Ishikawa (cell line): ENCODE measurements around the gene IGDCC3.

Experiments used
- CEBPB ChIP-seq: IDR thresholded peaks from 2 replicates; pipeline ENCODE4 v1.6.1; 2012
- CREB1 ChIP-seq: IDR thresholded peaks from 2 replicates; pipeline ENCODE4 v1.6.1; 2012; ENCODE audit warnings: low read depth
- EGR1 ChIP-seq: IDR thresholded peaks from 2 replicates; pipeline ENCODE4 v1.6.1; 2012
- EP300 ChIP-seq: IDR thresholded peaks from 2 replicates; pipeline ENCODE4 v1.6.1; 2012; ENCODE audit warnings: borderline replicate concordance
- FOXM1 ChIP-seq: IDR thresholded peaks from 2 replicates; pipeline ENCODE4 v1.6.1; 2012; ENCODE audit warnings: low read depth, borderline replicate concordance
- MAX ChIP-seq: IDR thresholded peaks from 2 replicates; pipeline ENCODE4 v1.6.1; 2012
- NFIC ChIP-seq: IDR thresholded peaks from 2 replicates; pipeline ENCODE4 v1.6.1; 2012
- RAD21 ChIP-seq: IDR thresholded peaks from 2 replicates; pipeline ENCODE4 v1.6.1; 2012; ENCODE audit warnings: low read depth
- REST ChIP-seq: IDR thresholded peaks from 2 replicates; pipeline ENCODE4 v1.6.1; 2012; ENCODE audit warnings: low read depth, mild to moderate bottlenecking
- TAF1 ChIP-seq: IDR thresholded peaks from 2 replicates; pipeline ENCODE4 v1.6.1; 2012; ENCODE audit warnings: low read depth, mild to moderate bottlenecking
- TCF12 ChIP-seq: IDR thresholded peaks from 2 replicates; pipeline ENCODE4 v1.6.1; 2012; ENCODE audit warnings: low read depth
- TEAD4 ChIP-seq: IDR thresholded peaks from 2 replicates; pipeline ENCODE4 v1.6.1; 2012
- USF1 ChIP-seq: IDR thresholded peaks from 2 replicates; pipeline ENCODE4 v1.6.1; 2012
- YY1 ChIP-seq: IDR thresholded peaks from 2 replicates; pipeline ENCODE4 v1.6.1; 2012; ENCODE audit warnings: low read depth
- ZBTB7A ChIP-seq: IDR thresholded peaks from 2 replicates; pipeline ENCODE4 v1.6.1; 2012; ENCODE audit warnings: low read depth

Gene IGDCC3

GRCh38 chr15:65331811-65332210, 46.0 kb downstream of the IGDCC3 start:
- TF ChIP-seq TAF1 (no peak), CREB1 (no peak), EP300 (no peak), NFIC (no peak), YY1 (no peak), ZBTB7A (no peak), USF1 (no peak), FOXM1 (no peak), RAD21 (no peak), CEBPB (no peak), TEAD4 (no peak), REST (no peak), MAX (no peak), TCF12 (no peak), EGR1 (no peak)

GRCh38 chr15:65330934-65331645, 46.7 kb downstream of the IGDCC3 start:
- TF ChIP-seq CREB1 (no peak), NFIC (no peak), TAF1 (no peak), TCF12 (no peak), EGR1 (no peak), YY1 (no peak), REST (peak; percentile 83), CEBPB (no peak)

- TF ChIP-seq YY1 (no peak), EGR1 (no peak), REST (no peak), TEAD4 (no peak)
Measured at GRCh38 chr15:65329984-65330735, 47.6 kb downstream of the IGDCC3 start.

- TF ChIP-seq TAF1 (no peak), YY1 (no peak), TEAD4 (no peak)
Measured at GRCh38 chr15:65329288-65329983, 48.4 kb downstream of the IGDCC3 start.
